Suprapubic skin (tissue), 4 donors: Measurements from ENCODE around the gene CRTAP. TPM values are rescaled to one million over a fixed set of nuclear protein-coding genes. Genes with fewer than 3 reads are reported as not detected.
"Not testable (repeated sequence)": the region's sequence is repeated elsewhere in the genome, so short reads cannot be mapped to it uniquely, and the experiment has no call there.

Experiments
- DNase-seq, 2 donors: peaks; one replicate each; pipeline ENCODE4 v3.0.0-alpha.2; 2019; ENCODE audit warnings: low spot score in 2 of 2
- H3K27ac ChIP-seq: fragments of 200-600 bp; sonication (generic); one replicate; pipeline ENCODE4 v1.5.1; 2019
- H3K27me3 ChIP-seq: fragments of 200-600 bp; sonication (generic); one replicate; pipeline ENCODE4 v1.5.1; 2019
- H3K36me3 ChIP-seq: fragments of 200-600 bp; sonication (generic); one replicate; pipeline ENCODE4 v1.5.1; 2019
- H3K4me1 ChIP-seq: fragments of 200-600 bp; sonication (generic); one replicate; pipeline ENCODE4 v1.5.1; 2019
- H3K4me3 ChIP-seq: fragments of 200-600 bp; sonication (generic); one replicate; pipeline ENCODE4 v1.5.1; 2019; ENCODE audit warnings: mild to moderate bottlenecking
- H3K9me3 ChIP-seq: fragments of 200-600 bp; sonication (generic); one replicate; pipeline ENCODE4 v1.5.1; 2019
- EP300 ChIP-seq: sonication (generic); formaldehyde crosslinking; IDR thresholded peaks from one replicate; pipeline ENCODE4 v1.6.1; 2017; ENCODE audit warnings: antibody characterized with exemption
- POLR2A ChIP-seq, 2 donors: fragments of 450-650 bp; IDR thresholded peaks; one replicate each; pipeline ENCODE4 v1.6.1; 2017; ENCODE audit warnings: antibody characterized with exemption in 2 of 2, mild to moderate bottlenecking in 2 of 2, moderate library complexity in 2 of 2
- POLR2AphosphoS5 ChIP-seq, 3 donors: sonication (generic); formaldehyde crosslinking; IDR thresholded peaks; one replicate each; pipeline ENCODE4 v1.6.1; 2017; ENCODE audit warnings: antibody characterized with exemption in 3 of 3
- WGBS: methylation state at CpG from one replicate; pipeline ENCODE4 v1.1.5; 2018; 5-methylcytosine and 5-hydroxymethylcytosine counted together
- total RNA-seq, 4 donors: library from RNA; depleted of rRNA; stranded (reverse); fragments of >200 nt; gene quantifications; one replicate each; pipeline ENCODE4 v1.1.0, GENCODE V29; 2016
- TF ChIP-seq, protein P1 (sequence below), 2 donors: fragments of 200-600 bp in 1 of 2; fragments of 450-650 bp in 1 of 2; sonication (generic) in 1 of 2; IDR thresholded peaks; one replicate each; pipeline ENCODE4 v1.5.1; 2016 to 2019; ENCODE audit warnings: antibody characterized with exemption in 2 of 2, mild to moderate bottlenecking in 1 of 2, moderate library complexity in 1 of 2

The CRTAP gene
- 100 to 1,000 TPM in 3 of 4 donors, 10 to 100 TPM in 1; 99.5 to 162 (median 135) TPM for total RNA-seq

DNA sequence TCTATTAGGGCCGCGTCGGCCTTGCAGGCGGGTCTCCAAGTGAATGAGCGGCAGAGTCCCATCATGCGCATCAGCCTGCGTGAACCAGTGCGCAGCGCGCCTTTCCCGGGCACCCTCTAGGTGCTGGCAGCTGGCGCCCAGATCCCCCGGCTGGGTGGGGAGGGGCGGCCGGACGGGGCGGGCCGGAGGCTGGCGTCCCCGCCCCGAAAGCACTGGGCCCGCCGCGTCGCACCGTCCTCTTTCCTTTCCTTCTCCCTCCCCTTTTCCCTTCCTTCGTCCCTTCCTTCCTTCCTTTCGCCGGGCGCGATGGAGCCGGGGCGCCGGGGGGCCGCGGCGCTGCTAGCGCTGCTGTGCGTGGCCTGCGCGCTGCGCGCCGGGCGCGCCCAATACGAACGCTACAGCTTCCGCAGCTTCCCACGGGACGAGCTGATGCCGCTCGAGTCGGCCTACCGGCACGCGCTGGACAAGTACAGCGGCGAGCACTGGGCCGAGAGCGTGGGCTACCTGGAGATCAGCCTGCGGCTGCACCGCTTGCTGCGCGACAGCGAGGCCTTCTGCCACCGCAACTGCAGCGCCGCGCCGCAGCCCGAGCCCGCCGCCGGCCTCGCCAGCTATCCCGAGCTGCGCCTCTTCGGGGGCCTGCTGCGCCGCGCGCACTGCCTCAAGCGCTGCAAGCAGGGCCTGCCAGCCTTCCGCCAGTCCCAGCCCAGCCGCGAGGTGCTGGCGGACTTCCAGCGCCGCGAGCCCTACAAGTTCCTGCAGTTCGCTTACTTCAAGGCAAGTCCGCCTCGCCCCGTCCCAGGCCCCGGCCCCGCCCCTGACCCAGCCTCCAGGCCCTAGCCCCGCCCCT, at the start of gene CRTAP:
Gene CRTAP, plus strand, starts transcription at position 243 of the 850 bp plus-strand sequence. Its CDS starts 64 bp downstream, at position 307.
- WGBS = 0% methylated on average over 43 of the region's 98 CpGs
- peak; percentile 98 for DNase-seq
- Histone ChIP-seq H3K36me3 (peaks cover 1% of the 10 kb centered on the region), H3K9me3 (no peaks in the 10 kb centered on the region), H3K4me1 (peaks cover 35% of the 10 kb centered on the region), H3K4me3 (peak within 1 kb of the TSS; percentile 71), H3K27me3 (no peaks in the 10 kb centered on the region), H3K27ac (peak within 1 kb of the TSS; percentile 96)
- TF ChIP-seq EP300 = no peak
- TF ChIP-seq POLR2AphosphoS5 (IDR thresholded peaks at IDR 0.05) = peak in 1 of 3 donors; percentile 33

DNA sequence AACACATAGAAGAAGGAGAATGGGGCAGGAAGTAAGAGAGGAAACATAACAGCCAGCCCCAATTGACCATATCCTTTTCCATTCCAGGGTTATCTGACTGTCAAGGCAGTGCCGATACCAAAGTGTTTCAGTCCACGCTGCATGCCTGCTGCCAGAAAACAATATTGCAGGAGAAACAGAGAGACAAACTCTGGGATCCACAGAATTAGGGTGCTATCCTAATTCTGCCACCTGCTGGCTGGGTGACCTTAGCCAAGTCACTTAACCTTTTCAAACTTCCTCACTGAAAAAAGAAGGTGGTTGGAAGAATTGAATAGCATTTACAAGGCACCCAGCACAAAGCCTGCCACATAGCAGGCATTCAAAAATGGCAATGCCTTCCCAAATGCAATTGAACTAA, 48.9 kb upstream of the CRTAP start:
- WGBS = 100% methylated on average over 2 of the region's 2 CpGs
- H3K36me3 ChIP-seq = peaks cover 76% of the 10 kb centered on the region
- DNase-seq = no peak

DNA sequence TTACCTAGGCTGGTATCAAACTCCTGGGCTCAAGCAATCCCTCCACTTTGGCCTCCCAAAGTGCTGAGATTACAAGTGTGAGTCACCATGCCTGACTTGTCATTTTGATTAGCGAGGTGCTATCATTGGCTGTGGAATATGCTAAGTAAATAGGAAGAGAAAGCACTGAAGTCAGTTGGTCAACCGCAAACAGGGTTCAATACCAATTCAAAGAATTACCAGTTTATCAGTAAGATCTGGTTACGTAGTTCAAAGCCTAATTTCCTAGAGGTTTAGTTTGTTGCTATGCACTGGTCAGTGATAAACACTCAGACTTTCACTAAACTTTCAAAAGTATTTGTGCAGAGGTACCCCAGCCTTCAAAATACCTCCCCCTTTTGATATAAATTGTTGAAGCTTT, 46.3 kb upstream of the CRTAP start:
- TF ChIP-seq POLR2AphosphoS5 (IDR thresholded peaks at IDR 0.05) (no peak), EP300 (no peak), POLR2A (IDR thresholded peaks at IDR 0.05) (no peak)
- H3K9me3 ChIP-seq = no peaks in the 10 kb centered on the region
- H3K36me3 ChIP-seq = peaks cover 66% of the 10 kb centered on the region
- no peaks in the 10 kb centered on the region for H3K4me1 ChIP-seq
- no peak for DNase-seq
- no peaks in the 10 kb centered on the region for H3K27me3 ChIP-seq
- WGBS = 86% methylated on average over 3 of the region's 3 CpGs
- no peak overlapping the region for H3K27ac ChIP-seq
- H3K4me3 ChIP-seq = no peak overlapping the region

More for the DNA sequence above, 48.9 kb upstream of the CRTAP start:
- H3K4me1 ChIP-seq = no peaks in the 10 kb centered on the region
- H3K27ac ChIP-seq = no peak overlapping the region
- H3K9me3 ChIP-seq = no peaks in the 10 kb centered on the region
- H3K4me3 ChIP-seq = no peak overlapping the region
- no peaks in the 10 kb centered on the region for H3K27me3 ChIP-seq
- TF ChIP-seq, protein P1, sequence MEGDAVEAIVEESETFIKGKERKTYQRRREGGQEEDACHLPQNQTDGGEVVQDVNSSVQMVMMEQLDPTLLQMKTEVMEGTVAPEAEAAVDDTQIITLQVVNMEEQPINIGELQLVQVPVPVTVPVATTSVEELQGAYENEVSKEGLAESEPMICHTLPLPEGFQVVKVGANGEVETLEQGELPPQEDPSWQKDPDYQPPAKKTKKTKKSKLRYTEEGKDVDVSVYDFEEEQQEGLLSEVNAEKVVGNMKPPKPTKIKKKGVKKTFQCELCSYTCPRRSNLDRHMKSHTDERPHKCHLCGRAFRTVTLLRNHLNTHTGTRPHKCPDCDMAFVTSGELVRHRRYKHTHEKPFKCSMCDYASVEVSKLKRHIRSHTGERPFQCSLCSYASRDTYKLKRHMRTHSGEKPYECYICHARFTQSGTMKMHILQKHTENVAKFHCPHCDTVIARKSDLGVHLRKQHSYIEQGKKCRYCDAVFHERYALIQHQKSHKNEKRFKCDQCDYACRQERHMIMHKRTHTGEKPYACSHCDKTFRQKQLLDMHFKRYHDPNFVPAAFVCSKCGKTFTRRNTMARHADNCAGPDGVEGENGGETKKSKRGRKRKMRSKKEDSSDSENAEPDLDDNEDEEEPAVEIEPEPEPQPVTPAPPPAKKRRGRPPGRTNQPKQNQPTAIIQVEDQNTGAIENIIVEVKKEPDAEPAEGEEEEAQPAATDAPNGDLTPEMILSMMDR (IDR thresholded peaks at IDR 0.05) = no peak

DNA sequence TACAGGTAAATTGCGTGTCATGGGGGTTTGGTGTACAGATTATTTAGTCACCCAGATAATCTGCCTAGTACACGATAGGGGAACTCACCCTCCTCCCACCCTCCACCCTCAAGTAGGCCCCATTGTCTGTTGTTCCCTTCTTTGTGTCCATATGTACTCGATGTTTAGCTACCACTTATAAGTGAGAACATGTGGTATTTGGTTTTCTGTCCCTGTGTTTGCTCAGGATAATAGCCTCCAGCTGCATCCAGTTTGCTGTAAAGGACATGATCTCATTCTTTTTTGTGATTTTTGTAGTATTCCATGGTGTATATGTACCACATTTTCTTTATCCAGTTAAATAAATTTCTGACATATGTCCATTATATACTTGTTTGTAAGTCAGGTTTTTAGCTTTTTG, 44.0 kb upstream of the CRTAP start:
- H3K4me1 ChIP-seq, DNase-seq, H3K27me3 ChIP-seq, H3K27ac ChIP-seq, H3K4me3 ChIP-seq, H3K9me3 ChIP-seq: not testable (repeated sequence)
- WGBS = 71% methylated on average over 3 of the region's 3 CpGs
- H3K36me3 ChIP-seq = peaks cover 45% of the 10 kb centered on the region

DNA sequence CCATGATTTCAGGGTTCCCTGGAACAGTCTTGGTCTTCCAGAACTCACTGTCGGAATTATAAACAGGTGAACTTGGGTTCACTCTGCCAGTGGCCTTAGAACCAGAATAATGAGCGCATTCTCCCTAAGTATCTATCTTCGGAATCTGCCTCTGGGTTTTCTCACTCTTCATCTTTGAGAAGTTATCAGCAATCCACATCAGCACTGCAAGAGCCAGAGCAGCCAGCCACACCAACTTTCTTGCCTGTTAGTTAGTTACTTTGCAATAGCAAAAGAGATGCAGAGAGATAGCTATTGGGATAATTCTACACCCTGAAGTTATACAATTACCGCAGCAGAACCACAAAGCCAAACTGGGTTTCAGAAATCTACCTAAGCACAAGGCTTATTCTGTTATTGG, 42.6 kb upstream of the CRTAP start:
- no peaks in the 10 kb centered on the region for H3K9me3 ChIP-seq
- WGBS = 87% methylated on average over 4 of the region's 4 CpGs
- TF ChIP-seq, protein P1 (IDR thresholded peaks at IDR 0.05) = no peak
- TF ChIP-seq POLR2AphosphoS5 (IDR thresholded peaks at IDR 0.05) (no peak), POLR2A (IDR thresholded peaks at IDR 0.05) (no peak), EP300 (no peak)
- no peak overlapping the region for H3K4me3 ChIP-seq
- H3K27me3 ChIP-seq = no peaks in the 10 kb centered on the region
- no peak for DNase-seq
- H3K36me3 ChIP-seq = peaks cover 36% of the 10 kb centered on the region
- H3K4me1 ChIP-seq = no peaks in the 10 kb centered on the region
- H3K27ac ChIP-seq = no peak overlapping the region

DNA sequence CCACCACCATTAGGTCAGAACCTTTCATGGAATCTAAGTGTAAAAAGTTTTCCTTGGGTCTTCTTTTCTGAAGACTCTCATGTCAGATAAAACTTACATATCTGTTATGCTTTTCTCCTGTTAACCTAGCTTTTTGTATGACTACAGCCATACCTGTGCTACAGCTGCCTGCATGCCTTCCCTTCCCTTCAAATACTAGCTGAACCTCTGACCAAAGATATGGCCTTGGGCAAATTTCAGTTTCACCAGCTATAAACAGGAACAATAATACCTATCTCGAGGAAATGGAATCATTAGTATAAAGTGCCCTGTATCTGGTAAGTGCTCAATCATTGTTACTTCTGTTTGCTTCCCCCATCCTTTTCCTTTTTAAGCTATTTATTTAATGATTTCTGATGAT, 41.9 kb upstream of the CRTAP start:
- H3K27me3 ChIP-seq = no peaks in the 10 kb centered on the region
- no peak overlapping the region for H3K4me3 ChIP-seq
- 79% methylated on average over 1 of the region's 1 CpG for WGBS
- no peak overlapping the region for H3K27ac ChIP-seq
- peaks cover 36% of the 10 kb centered on the region for H3K36me3 ChIP-seq
- no peak for DNase-seq
- H3K9me3 ChIP-seq = no peaks in the 10 kb centered on the region
- TF ChIP-seq, protein P1 (IDR thresholded peaks at IDR 0.05) = no peak
- TF ChIP-seq EP300 (no peak), POLR2AphosphoS5 (IDR thresholded peaks at IDR 0.05) (no peak)
- no peaks in the 10 kb centered on the region for H3K4me1 ChIP-seq
